Measurements from ENCODE around the gene FAM72B.
"Not testable (repeated sequence)": the region's sequence is repeated elsewhere in the genome, so short reads cannot be mapped to it uniquely, and the experiment has no call there.

Gene FAM72B

GRCh38 chr1:121213491-121213890, 29.4 kb upstream of the FAM72B start:
- H3K9ac ChIP-seq (ENCODE audit: low read depth, low read length); H3K4me3 ChIP-seq (ENCODE audit: low read length); H3K36me3 ChIP-seq (ENCODE audit: insufficient read depth, low read depth, low read length); H3K27ac ChIP-seq (ENCODE audit: low read length); H3K27me3 ChIP-seq (ENCODE audit: insufficient read depth, low read length); H3K4me1 ChIP-seq (ENCODE audit: insufficient read depth, low read length); H3K9me3 ChIP-seq (ENCODE audit: insufficient read depth, low read depth, low read length): not testable (repeated sequence)

- H3K4me1 ChIP-seq (ENCODE audit: insufficient read depth, low read length); H3K27ac ChIP-seq (ENCODE audit: low read length); H3K4me3 ChIP-seq (ENCODE audit: low read length); H3K27me3 ChIP-seq (ENCODE audit: insufficient read depth, low read length); H3K9me3 ChIP-seq (ENCODE audit: insufficient read depth, low read depth, low read length); H3K36me3 ChIP-seq (ENCODE audit: insufficient read depth, low read depth, low read length); H3K9ac ChIP-seq (ENCODE audit: low read depth, low read length): not testable (repeated sequence)
Measured at GRCh38 chr1:121210778-121211177, 26.6 kb upstream of the FAM72B start.

- H3K4me3 ChIP-seq (ENCODE audit: low read length); H3K9ac ChIP-seq (ENCODE audit: low read depth, low read length); H3K4me1 ChIP-seq (ENCODE audit: insufficient read depth, low read length); H3K36me3 ChIP-seq (ENCODE audit: insufficient read depth, low read depth, low read length); H3K27me3 ChIP-seq (ENCODE audit: insufficient read depth, low read length); H3K27ac ChIP-seq (ENCODE audit: low read length); H3K9me3 ChIP-seq (ENCODE audit: insufficient read depth, low read depth, low read length): not testable (repeated sequence)
Measured at GRCh38 chr1:121208375-121208774, 24.2 kb upstream of the FAM72B start.

- H3K9ac ChIP-seq (ENCODE audit: low read depth, low read length); H3K36me3 ChIP-seq (ENCODE audit: insufficient read depth, low read depth, low read length); H3K4me3 ChIP-seq (ENCODE audit: low read length); H3K9me3 ChIP-seq (ENCODE audit: insufficient read depth, low read depth, low read length); H3K4me1 ChIP-seq (ENCODE audit: insufficient read depth, low read length); H3K27me3 ChIP-seq (ENCODE audit: insufficient read depth, low read length); H3K27ac ChIP-seq (ENCODE audit: low read length): not testable (repeated sequence)
Measured at GRCh38 chr1:121207328-121207727, 23.2 kb upstream of the FAM72B start.

GRCh38 chr1:121205786-121206711, 21.9 kb upstream of the FAM72B start:
- H3K36me3 ChIP-seq (ENCODE audit: insufficient read depth, low read depth, low read length); H3K4me1 ChIP-seq (ENCODE audit: insufficient read depth, low read length); H3K9ac ChIP-seq (ENCODE audit: low read depth, low read length); H3K9me3 ChIP-seq (ENCODE audit: insufficient read depth, low read depth, low read length); H3K4me3 ChIP-seq (ENCODE audit: low read length); H3K27me3 ChIP-seq (ENCODE audit: insufficient read depth, low read length); H3K27ac ChIP-seq (ENCODE audit: low read length): not testable (repeated sequence)

GRCh38 chr1:121202986-121203385, 18.8 kb upstream of the FAM72B start:
- H3K27ac ChIP-seq (ENCODE audit: low read length); H3K4me3 ChIP-seq (ENCODE audit: low read length); H3K36me3 ChIP-seq (ENCODE audit: insufficient read depth, low read depth, low read length); H3K27me3 ChIP-seq (ENCODE audit: insufficient read depth, low read length); H3K9me3 ChIP-seq (ENCODE audit: insufficient read depth, low read depth, low read length); H3K9ac ChIP-seq (ENCODE audit: low read depth, low read length); H3K4me1 ChIP-seq (ENCODE audit: insufficient read depth, low read length): not testable (repeated sequence)

- not testable (repeated sequence) for H3K4me1 ChIP-seq (ENCODE audit: insufficient read depth, low read length); H3K27me3 ChIP-seq (ENCODE audit: insufficient read depth, low read length); H3K9ac ChIP-seq (ENCODE audit: low read depth, low read length); H3K36me3 ChIP-seq (ENCODE audit: insufficient read depth, low read depth, low read length); H3K9me3 ChIP-seq (ENCODE audit: insufficient read depth, low read depth, low read length); H3K4me3 ChIP-seq (ENCODE audit: low read length); H3K27ac ChIP-seq (ENCODE audit: low read length)
Measured at GRCh38 chr1:121200985-121201981, 17.1 kb upstream of the FAM72B start.

GRCh38 chr1:121200232-121200631, 16.1 kb upstream of the FAM72B start:
- not testable (repeated sequence) for H3K27me3 ChIP-seq (ENCODE audit: insufficient read depth, low read length); H3K9ac ChIP-seq (ENCODE audit: low read depth, low read length); H3K9me3 ChIP-seq (ENCODE audit: insufficient read depth, low read depth, low read length); H3K4me3 ChIP-seq (ENCODE audit: low read length); H3K36me3 ChIP-seq (ENCODE audit: insufficient read depth, low read depth, low read length); H3K4me1 ChIP-seq (ENCODE audit: insufficient read depth, low read length); H3K27ac ChIP-seq (ENCODE audit: low read length)

GRCh38 chr1:121199763-121200162, 15.6 kb upstream of the FAM72B start:
- not testable (repeated sequence) for H3K36me3 ChIP-seq (ENCODE audit: insufficient read depth, low read depth, low read length)

GRCh38 chr1:121197095-121197882, 13.1 kb upstream of the FAM72B start:
- H3K27ac ChIP-seq (ENCODE audit: low read length); H3K9ac ChIP-seq (ENCODE audit: low read depth, low read length); H3K27me3 ChIP-seq (ENCODE audit: insufficient read depth, low read length); H3K9me3 ChIP-seq (ENCODE audit: insufficient read depth, low read depth, low read length); H3K4me3 ChIP-seq (ENCODE audit: low read length); H3K36me3 ChIP-seq (ENCODE audit: insufficient read depth, low read depth, low read length); H3K4me1 ChIP-seq (ENCODE audit: insufficient read depth, low read length): not testable (repeated sequence)

More at GRCh38 chr1:121199763-121200162, 15.6 kb upstream of the FAM72B start:
- not testable (repeated sequence) for H3K9me3 ChIP-seq (ENCODE audit: insufficient read depth, low read depth, low read length); H3K27ac ChIP-seq (ENCODE audit: low read length); H3K9ac ChIP-seq (ENCODE audit: low read depth, low read length); H3K27me3 ChIP-seq (ENCODE audit: insufficient read depth, low read length); H3K4me1 ChIP-seq (ENCODE audit: insufficient read depth, low read length); H3K4me3 ChIP-seq (ENCODE audit: low read length)

- not testable (repeated sequence) for H3K27me3 ChIP-seq (ENCODE audit: insufficient read depth, low read length); H3K9ac ChIP-seq (ENCODE audit: low read depth, low read length); H3K4me1 ChIP-seq (ENCODE audit: insufficient read depth, low read length); H3K27ac ChIP-seq (ENCODE audit: low read length); H3K36me3 ChIP-seq (ENCODE audit: insufficient read depth, low read depth, low read length); H3K9me3 ChIP-seq (ENCODE audit: insufficient read depth, low read depth, low read length); H3K4me3 ChIP-seq (ENCODE audit: low read length)
Measured at GRCh38 chr1:121192512-121192911, 8.4 kb upstream of the FAM72B start.

All from iPS-20b (cell line).